Neural cell (in vitro differentiated cells): Measurements from ENCODE around the gene CLIC1. TPM values are rescaled to one million over a fixed set of nuclear protein-coding genes. Genes with fewer than 3 reads are reported as not detected.
A peak's percentile ranks its signal among the peaks of the same experiment; 100 is the strongest.

Experiments
- H2AFZ ChIP-seq: fragments of 200-600, 300-800 bp; sonication (generic), shearing (Covaris generic); 2 replicates; pipeline ENCODE4 v1.6.0; 2014; ENCODE audit warnings: low read depth, mild to moderate bottlenecking, antibody characterized with exemption, low read length, moderate library complexity
- H3F3A ChIP-seq: fragments of 200-600 bp; shearing (Covaris generic); 2 replicates; pipeline ENCODE4 v1.6.1; 2016; ENCODE audit warnings: mild to moderate bottlenecking, moderate library complexity, mixed read lengths, antibody characterized with exemption, low read length; ENCODE audit not compliant: insufficient read depth, poor library complexity, severe bottlenecking
- H3K27ac ChIP-seq: fragments of 200-600, 300-800 bp; sonication (generic), shearing (Covaris generic); 2 replicates; pipeline ENCODE4 v1.5.1; 2014; ENCODE audit warnings: mild to moderate bottlenecking, low read length, moderate library complexity
- H3K27me3 ChIP-seq: fragments of 300-800, 200-600 bp; sonication (generic), shearing (Covaris generic); 2 replicates; pipeline ENCODE4 v1.6.0; 2014; ENCODE audit warnings: mild to moderate bottlenecking, low read depth, low read length, moderate library complexity; ENCODE audit not compliant: insufficient read depth
- H3K36me3 ChIP-seq: fragments of 300-800, 200-600 bp; sonication (generic), shearing (Covaris generic); 2 replicates; pipeline ENCODE4 v1.5.1; 2014; ENCODE audit warnings: mild to moderate bottlenecking, antibody characterized with exemption, low read length, moderate library complexity; ENCODE audit not compliant: insufficient read depth
- H3K4me2 ChIP-seq: fragments of 300-800, 200-600 bp; sonication (generic), shearing (Covaris generic); 2 replicates; pipeline ENCODE4 v1.6.0; 2014; ENCODE audit warnings: mild to moderate bottlenecking, low read length
- H3K4me3 ChIP-seq: fragments of 300-800, 200-600 bp; sonication (generic), shearing (Covaris generic); 2 replicates; pipeline ENCODE4 v1.5.1; 2014; ENCODE audit warnings: mild to moderate bottlenecking, low read length, moderate library complexity
- H3K79me2 ChIP-seq: fragments of 200-600 bp; shearing (Covaris generic); replicated peaks from 2 replicates; pipeline ENCODE4 v1.6.0; 2014; ENCODE audit warnings: mild to moderate bottlenecking, low read length, moderate library complexity; ENCODE audit not compliant: insufficient read depth
- H3K9ac ChIP-seq: fragments of 300-800, 200-600 bp; sonication (generic), shearing (Covaris generic); 2 replicates; pipeline ENCODE4 v1.6.1; 2016; ENCODE audit warnings: mild to moderate bottlenecking, low read length, mixed read lengths
- H3K9me2 ChIP-seq: fragments of 200-600 bp; shearing (Covaris generic); 2 replicates; pipeline ENCODE4 v1.6.1; 2016; ENCODE audit warnings: mild to moderate bottlenecking, low read length, mixed read lengths; ENCODE audit not compliant: insufficient read depth
- H3K9me3 ChIP-seq: fragments of 200-600, 300-800 bp; sonication (generic), shearing (Covaris generic); 2 replicates; pipeline ENCODE4 v1.6.1; 2016; ENCODE audit warnings: mild to moderate bottlenecking, mixed run types, low read length, moderate library complexity, mixed read lengths
- H4K20me1 ChIP-seq: fragments of 200-600 bp; shearing (Covaris generic); 2 replicates; pipeline ENCODE4 v1.6.1; 2016; ENCODE audit warnings: mild to moderate bottlenecking, mixed run types; ENCODE audit not compliant: insufficient read depth
- EP300 ChIP-seq: fragments of 450-650 bp; conservative IDR thresholded peaks from 2 replicates; pipeline ENCODE4 v1.6.1; 2014; ENCODE audit warnings: antibody characterized with exemption, mild to moderate bottlenecking, moderate library complexity; ENCODE audit not compliant: poor library complexity, severe bottlenecking
- EZH2 ChIP-seq: fragments of 200-600, 300-800 bp; shearing (Covaris generic), sonication (generic); IDR thresholded peaks from 2 replicates; pipeline ENCODE4 v1.6.1; 2014; ENCODE audit warnings: antibody characterized with exemption, low read length, borderline replicate concordance, mild to moderate bottlenecking; ENCODE audit not compliant: insufficient read depth, poor library complexity, severe bottlenecking
- MXI1 ChIP-seq: fragments of 450-650 bp; conservative IDR thresholded peaks from 2 replicates; pipeline ENCODE4 v1.6.1; 2014; ENCODE audit warnings: antibody characterized with exemption, mild to moderate bottlenecking; ENCODE audit not compliant: poor library complexity, severe bottlenecking
- POLR2AphosphoS5 ChIP-seq: IDR thresholded peaks from 2 replicates; pipeline ENCODE4 v1.6.1; 2012
- RAD21 ChIP-seq: fragments of 450-650 bp; conservative IDR thresholded peaks from 2 replicates; pipeline ENCODE4 v1.6.1; 2014; ENCODE audit warnings: antibody characterized with exemption, mild to moderate bottlenecking, moderate library complexity
- SMC3 ChIP-seq: fragments of 450-650 bp; conservative IDR thresholded peaks from 2 replicates; pipeline ENCODE4 v1.6.1; 2014; ENCODE audit warnings: antibody characterized with exemption, mild to moderate bottlenecking, moderate library complexity; ENCODE audit not compliant: poor library complexity
- TAF1 ChIP-seq: IDR thresholded peaks from 2 replicates; pipeline ENCODE4 v1.6.1; 2012; ENCODE audit warnings: low read depth
- polyA plus RNA-seq: library from polyadenylated mRNA; depleted of rRNA; stranded (reverse); fragments of >200 nt; gene quantifications from 2 replicates; pipeline ENCODE4 v1.2.3, GENCODE V29; 2014
- TF ChIP-seq, protein P1 (sequence below): fragments of 450-650 bp; IDR thresholded peaks from 2 replicates; pipeline ENCODE4 v1.5.1; 2014; ENCODE audit warnings: antibody characterized with exemption, mild to moderate bottlenecking, moderate library complexity; ENCODE audit not compliant: poor library complexity, severe bottlenecking
- TF ChIP-seq, protein P2 (sequence below): IDR thresholded peaks from 2 replicates; pipeline ENCODE4 v1.6.1; 2012; ENCODE audit warnings: borderline replicate concordance

Gene CLIC1
- polyA plus RNA-seq, 1 donor from 2014 or later = 5.5 TPM

DNA sequence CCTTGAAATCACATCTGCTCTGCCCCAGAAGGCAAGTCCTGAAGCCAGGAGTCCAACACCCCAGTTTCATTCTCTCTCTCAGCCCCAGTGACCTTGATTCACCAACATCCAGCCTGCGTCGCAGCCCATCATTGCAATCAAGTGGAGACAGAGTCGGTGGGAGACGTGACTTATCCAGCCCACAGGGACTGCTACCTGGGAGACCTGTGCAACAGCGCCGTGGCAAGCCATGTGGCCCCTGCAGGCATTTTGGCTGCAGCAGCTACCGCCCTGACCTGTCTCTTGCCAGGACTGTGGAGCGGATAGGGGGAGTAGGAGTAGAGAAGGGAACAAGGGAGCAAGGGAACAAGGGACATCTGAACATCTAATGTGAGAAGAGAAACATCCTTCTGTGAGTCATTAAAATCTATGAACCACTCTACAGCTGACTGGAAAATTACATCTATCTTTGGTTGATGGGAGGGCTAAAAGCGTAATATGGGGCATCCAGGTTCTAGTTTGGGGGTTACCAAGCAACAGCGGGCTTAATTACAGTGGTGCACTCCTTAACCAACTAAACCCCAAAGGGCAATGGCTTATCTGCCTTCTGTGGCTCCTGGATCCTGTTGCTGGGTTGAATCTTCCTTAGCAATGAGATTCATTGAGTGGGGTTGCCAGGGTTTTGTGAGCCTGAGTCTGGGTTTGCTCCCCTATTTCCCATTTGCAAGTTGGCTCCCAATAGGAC, 18.7 kb downstream of the CLIC1 start:
- TF ChIP-seq EZH2 = no peak
- TF ChIP-seq POLR2AphosphoS5 = no peak
- TF ChIP-seq MXI1 = no peak
- no peak for TF ChIP-seq SMC3
- TF ChIP-seq TAF1 = no peak
- no peak for TF ChIP-seq EP300
- TF ChIP-seq, protein P1, sequence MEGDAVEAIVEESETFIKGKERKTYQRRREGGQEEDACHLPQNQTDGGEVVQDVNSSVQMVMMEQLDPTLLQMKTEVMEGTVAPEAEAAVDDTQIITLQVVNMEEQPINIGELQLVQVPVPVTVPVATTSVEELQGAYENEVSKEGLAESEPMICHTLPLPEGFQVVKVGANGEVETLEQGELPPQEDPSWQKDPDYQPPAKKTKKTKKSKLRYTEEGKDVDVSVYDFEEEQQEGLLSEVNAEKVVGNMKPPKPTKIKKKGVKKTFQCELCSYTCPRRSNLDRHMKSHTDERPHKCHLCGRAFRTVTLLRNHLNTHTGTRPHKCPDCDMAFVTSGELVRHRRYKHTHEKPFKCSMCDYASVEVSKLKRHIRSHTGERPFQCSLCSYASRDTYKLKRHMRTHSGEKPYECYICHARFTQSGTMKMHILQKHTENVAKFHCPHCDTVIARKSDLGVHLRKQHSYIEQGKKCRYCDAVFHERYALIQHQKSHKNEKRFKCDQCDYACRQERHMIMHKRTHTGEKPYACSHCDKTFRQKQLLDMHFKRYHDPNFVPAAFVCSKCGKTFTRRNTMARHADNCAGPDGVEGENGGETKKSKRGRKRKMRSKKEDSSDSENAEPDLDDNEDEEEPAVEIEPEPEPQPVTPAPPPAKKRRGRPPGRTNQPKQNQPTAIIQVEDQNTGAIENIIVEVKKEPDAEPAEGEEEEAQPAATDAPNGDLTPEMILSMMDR = no peak
- TF ChIP-seq, protein P2, sequence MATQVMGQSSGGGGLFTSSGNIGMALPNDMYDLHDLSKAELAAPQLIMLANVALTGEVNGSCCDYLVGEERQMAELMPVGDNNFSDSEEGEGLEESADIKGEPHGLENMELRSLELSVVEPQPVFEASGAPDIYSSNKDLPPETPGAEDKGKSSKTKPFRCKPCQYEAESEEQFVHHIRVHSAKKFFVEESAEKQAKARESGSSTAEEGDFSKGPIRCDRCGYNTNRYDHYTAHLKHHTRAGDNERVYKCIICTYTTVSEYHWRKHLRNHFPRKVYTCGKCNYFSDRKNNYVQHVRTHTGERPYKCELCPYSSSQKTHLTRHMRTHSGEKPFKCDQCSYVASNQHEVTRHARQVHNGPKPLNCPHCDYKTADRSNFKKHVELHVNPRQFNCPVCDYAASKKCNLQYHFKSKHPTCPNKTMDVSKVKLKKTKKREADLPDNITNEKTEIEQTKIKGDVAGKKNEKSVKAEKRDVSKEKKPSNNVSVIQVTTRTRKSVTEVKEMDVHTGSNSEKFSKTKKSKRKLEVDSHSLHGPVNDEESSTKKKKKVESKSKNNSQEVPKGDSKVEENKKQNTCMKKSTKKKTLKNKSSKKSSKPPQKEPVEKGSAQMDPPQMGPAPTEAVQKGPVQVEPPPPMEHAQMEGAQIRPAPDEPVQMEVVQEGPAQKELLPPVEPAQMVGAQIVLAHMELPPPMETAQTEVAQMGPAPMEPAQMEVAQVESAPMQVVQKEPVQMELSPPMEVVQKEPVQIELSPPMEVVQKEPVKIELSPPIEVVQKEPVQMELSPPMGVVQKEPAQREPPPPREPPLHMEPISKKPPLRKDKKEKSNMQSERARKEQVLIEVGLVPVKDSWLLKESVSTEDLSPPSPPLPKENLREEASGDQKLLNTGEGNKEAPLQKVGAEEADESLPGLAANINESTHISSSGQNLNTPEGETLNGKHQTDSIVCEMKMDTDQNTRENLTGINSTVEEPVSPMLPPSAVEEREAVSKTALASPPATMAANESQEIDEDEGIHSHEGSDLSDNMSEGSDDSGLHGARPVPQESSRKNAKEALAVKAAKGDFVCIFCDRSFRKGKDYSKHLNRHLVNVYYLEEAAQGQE = no peak
- TF ChIP-seq RAD21 = no peak
- no peaks in the 10 kb centered on the region for H3F3A ChIP-seq
- H2AFZ ChIP-seq = no peak overlapping the region
- H3K4me3 ChIP-seq = no peak overlapping the region
- H3K79me2 ChIP-seq = no peaks in the 10 kb centered on the region
- no peak overlapping the region for H3K9ac ChIP-seq
- no peaks in the 10 kb centered on the region for H3K9me3 ChIP-seq
- H3K27ac ChIP-seq = no peak overlapping the region
- no peaks in the 10 kb centered on the region for H3K36me3 ChIP-seq
- H3K4me2 ChIP-seq = no peak overlapping the region
- H3K9me2 ChIP-seq = no peaks in the 10 kb centered on the region
- H3K27me3 ChIP-seq = no peaks in the 10 kb centered on the region
- H4K20me1 ChIP-seq = no peaks in the 10 kb centered on the region

DNA sequence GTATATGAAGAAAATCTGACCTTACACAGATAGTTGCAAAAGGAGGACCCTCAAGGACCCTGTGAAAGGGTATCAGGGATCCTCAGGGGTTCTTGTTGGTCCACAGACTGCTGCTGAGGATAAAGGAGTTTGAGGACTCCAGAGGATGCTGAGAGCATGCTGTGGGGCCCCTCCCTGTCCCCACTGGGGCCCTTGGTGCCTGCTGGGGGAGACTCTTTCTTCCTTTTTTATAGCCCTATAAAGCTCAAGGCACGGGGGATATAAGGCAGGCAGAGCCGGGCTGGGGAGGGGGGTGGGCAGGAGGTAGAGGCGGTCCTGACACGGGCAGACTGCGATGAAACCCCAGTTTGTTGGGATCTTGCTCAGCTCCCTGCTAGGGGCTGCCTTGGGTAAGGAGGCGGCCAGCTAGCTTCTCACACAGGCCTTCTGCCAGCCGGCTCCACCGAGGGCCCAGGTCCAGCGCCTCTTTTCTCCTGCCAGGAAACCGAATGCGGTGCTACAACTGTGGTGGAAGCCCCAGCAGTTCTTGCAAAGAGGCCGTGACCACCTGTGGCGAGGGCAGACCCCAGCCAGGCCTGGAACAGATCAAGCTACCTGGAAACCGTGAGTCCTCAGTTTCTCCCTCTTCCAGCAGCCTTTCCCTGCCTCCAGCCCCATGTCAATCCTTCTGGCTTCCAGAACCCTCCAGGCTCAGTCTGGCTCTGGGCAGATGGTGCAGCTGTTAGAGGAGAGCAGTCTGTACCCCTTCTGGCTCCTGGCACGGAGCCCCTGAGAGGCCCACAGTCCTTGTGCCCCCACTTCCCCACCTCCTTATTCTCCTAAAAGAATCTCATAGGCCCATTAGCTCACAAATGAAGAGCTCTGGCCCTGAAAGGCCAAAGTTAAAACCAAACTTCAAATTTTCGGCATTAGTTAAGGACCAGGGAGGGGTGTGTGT, 21.0 kb downstream of the CLIC1 start, which contains the start of gene LY6G6D:
Gene LY6G6D, plus strand, starts transcription at position 327 of the 937 bp plus-strand sequence. Its CDS starts 8 bp downstream, at position 335.
- TF ChIP-seq MXI1 = no peak
- TF ChIP-seq TAF1 = no peak
- TF ChIP-seq, protein P2 = no peak
- TF ChIP-seq EP300 = no peak
- no peak for TF ChIP-seq POLR2AphosphoS5
- TF ChIP-seq EZH2 = no peak
- TF ChIP-seq SMC3 = no peak
- TF ChIP-seq, protein P1 = no peak
- TF ChIP-seq RAD21 = no peak
- peak within 1 kb of the TSS; percentile 56 for H3K27ac ChIP-seq

More for the DNA sequence above, 21.0 kb downstream of the CLIC1 start, which contains the start of gene LY6G6D:
- no peaks in the 10 kb centered on the region for H3F3A ChIP-seq
- H4K20me1 ChIP-seq = no peaks in the 10 kb centered on the region
- no peaks in the 10 kb centered on the region for H3K9me3 ChIP-seq
- no peaks in the 10 kb centered on the region for H3K27me3 ChIP-seq
- peak within 1 kb of the TSS; percentile 48 for H3K9ac ChIP-seq
- H3K79me2 ChIP-seq = no peaks in the 10 kb centered on the region
- peak within 1 kb of the TSS; percentile 84 for H2AFZ ChIP-seq
- peak within 1 kb of the TSS; percentile 30 for H3K4me2 ChIP-seq
- H3K9me2 ChIP-seq = no peaks in the 10 kb centered on the region
- H3K4me3 ChIP-seq = peak within 1 kb of the TSS; percentile 23
- no peaks in the 10 kb centered on the region for H3K36me3 ChIP-seq
